Activated CD4-positive, alpha-beta T cell treated with anti-CD3 and anti-CD28 coated beads, Interleukin-2, Interleukin-4, amounts not matched to agents 100 ng/mL and 50 ng/mL, durations not matched to agents 16 hours and 8 hours (primary cell): ENCODE measurements around the gene LPP.
"Not testable (repeated sequence)": the region's sequence is repeated elsewhere in the genome, so short reads cannot be mapped to it uniquely, and the experiment has no call there.

Experiments used
- DNase-seq: peaks from one replicate; pipeline ENCODE4 v3.0.0-alpha.2; 2020; ENCODE audit warnings: low spot score

Gene LPP

GRCh38 chr3:188682316-188682715 is 528.4 kb downstream of the LPP start:
- no peak for DNase-seq

DNA sequence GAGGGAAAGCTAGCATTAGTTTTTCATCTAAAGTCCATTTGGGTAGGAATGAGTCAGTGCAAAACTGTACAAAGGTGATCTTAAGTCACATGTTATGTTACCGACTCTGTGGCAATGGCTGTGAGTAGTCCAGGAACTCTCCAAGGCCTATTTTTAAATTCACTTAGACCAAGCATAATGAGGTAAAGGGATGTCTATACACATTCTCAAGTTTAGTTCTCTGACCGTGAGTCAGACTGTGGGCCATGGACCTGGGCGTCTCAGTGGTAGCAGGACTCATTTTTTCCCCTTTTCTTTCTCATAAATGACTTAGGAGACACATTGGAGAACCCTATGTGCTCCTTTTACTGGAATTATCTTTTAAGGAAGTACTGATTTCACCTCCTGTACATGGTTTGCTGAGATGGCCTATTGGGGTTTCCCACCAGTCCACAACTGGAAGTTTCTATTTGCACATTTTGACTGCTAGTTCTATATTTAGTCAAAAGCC is 529.1 kb downstream of the LPP start:
- peak; percentile 42 for DNase-seq

DNA sequence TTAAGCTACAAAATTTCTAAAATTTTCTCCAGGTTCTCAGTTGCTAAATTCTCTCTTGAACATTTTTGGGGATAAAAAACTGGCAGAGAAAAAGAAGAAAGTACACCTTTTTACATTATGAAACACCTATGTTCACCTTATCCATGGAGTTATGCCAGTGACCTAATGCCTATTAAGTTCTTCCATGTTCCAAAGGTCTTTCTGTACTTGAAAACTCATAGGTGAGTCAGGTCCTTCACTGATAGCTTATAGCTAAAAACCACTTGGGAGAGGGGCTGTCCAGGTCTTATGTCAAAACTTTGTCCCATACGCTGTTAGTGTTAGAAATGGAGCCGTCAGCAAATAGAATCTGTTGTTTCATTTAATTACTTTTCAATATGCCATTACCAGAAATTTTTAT is 530.3 kb downstream of the LPP start:
- DNase-seq, result no peak

- DNase-seq, result no peak
Observed at GRCh38 chr3:188685789-188686188, 531.8 kb downstream of the LPP start.

GRCh38 chr3:188686324-188686723 is 532.4 kb downstream of the LPP start:
- no peak for DNase-seq

DNA sequence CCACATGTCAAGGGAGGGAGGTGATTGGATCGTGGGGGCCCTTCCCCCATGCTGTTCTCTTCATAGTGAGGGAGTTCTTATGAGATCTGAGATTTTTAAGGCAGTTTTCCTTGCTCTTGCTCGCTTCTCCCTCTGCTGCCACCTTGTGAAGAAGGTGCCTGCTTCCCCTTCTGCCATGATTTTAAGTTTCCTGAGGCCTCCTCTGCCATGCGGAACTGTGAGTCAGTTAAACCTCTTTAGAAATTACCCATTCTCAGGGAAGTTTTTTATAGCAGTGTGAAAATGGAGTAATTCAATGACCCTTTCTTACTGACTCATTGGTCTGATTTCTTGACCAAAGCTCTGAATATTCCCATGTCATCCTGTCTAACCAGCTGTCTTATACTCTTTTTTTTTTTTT is 533.4 kb downstream of the LPP start:
- no peak for DNase-seq

- DNase-seq, result no peak
Observed at GRCh38 chr3:188689101-188689574, 535.2 kb downstream of the LPP start.

GRCh38 chr3:188690064-188690463 is 536.1 kb downstream of the LPP start:
- no peak for DNase-seq

- no peak for DNase-seq
Observed at GRCh38 chr3:188691004-188691403, 537.0 kb downstream of the LPP start.

GRCh38 chr3:188691665-188692064 is 537.7 kb downstream of the LPP start:
- DNase-seq, result no peak

- DNase-seq, result no peak
Observed at GRCh38 chr3:188692700-188693099, 538.7 kb downstream of the LPP start.

DNA sequence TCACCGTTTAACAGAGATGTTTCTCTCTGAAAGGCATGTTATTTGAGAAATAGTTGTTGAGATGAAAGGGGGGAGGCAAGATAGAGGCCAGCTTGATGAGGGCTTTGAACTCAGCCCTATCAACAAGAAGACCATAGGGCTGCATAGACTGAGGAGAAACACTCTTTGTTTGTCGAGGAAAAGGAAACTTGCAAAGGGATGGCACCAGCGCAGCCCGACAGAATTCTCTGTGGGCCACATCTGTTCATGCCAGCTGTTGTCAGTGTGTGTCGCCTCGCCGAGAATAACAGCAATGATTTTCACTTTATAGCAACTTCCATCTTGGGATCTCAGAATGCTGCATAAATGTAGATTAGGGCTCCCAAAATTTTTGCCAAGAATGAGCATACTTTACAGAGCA is 539.5 kb downstream of the LPP start:
- DNase-seq, result no peak

DNA sequence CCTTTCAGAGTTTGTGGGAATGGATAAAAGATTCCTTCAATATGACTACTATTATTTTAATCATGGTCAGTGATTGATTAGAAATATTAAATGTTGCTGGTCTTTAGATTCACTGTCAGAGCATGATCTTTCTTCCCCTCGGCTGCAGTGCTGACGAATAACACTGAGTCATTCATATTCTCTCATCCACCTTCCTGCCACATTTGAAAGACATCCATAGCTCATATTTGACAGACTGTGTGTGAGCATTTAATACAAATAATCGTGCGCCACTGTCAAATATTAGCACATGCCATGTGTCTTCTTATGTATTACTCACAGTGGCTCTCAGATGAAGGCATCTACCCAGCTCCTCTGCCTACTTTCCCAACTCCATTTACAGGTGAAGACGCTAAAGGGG is 541.3 kb downstream of the LPP start:
- DNase-seq, result no peak

DNA sequence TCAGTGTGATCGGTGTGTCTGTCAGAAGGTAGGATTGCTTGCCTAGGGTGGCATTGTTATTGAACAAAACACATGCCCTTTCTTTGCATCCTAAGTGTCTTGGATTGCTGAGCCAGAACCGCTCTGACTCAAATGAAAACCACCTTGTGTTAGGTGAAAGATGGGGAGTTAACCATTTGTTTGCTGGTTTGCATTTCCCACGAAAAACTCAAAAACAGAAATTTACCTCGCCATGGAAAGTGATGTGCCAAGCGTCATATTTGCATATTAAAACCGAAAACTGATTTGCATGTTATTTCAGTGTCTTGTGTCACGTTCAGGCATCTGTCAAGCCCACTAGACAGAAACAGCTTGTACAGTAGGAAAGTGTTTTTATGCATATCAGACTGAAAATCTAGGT is 543.2 kb downstream of the LPP start:
- peak; percentile 87 for DNase-seq

GRCh38 chr3:188698436-188698835 is 544.5 kb downstream of the LPP start:
- no peak for DNase-seq

GRCh38 chr3:188700501-188700900 is 546.5 kb downstream of the LPP start:
- DNase-seq, result peak; percentile 86

GRCh38 chr3:188700918-188701317 is 547.0 kb downstream of the LPP start:
- no peak for DNase-seq

DNA sequence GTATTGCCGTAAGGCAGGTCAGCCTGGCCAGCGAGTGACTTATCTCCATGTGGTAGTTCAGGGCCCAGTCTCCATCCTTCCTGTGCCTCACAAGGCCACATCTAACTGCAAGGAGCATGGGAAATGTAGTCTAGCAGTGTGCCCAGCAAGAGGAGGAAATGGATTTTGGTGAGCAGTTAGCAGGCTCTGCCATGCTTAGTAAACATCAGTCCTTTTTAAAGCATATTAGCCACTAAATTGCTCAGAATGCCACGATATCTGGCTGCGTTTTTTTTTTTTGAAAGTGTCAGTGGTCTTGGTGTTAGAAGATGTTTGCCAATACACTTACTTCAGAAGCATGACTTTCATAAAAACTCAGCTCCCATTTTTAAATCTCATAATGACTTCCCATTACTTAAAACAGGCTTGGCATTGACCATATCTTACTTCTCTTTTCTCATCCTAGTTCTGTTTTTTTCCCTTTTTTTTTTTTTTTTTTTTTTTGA is 547.6 kb downstream of the LPP start:
- DNase-seq, result no peak

DNA sequence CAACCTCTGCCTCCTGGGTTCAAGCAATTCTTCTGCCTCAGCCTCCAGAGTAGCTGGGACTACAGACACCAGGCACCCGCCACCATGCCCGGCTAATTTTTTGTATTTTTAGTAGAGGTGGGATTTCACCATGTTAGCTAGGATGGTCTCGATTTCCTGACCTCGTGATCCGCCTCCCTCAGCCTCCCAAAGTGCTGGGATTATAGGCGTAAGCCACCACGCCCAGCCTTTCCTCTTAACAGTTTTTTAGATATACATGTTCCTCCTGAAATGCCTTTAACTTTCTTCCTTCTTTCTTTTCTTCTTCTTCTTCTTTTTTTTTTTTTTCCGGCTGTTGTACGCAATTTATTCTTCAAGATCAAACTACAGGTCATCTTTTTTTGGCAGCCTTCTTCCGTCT is 548.1 kb downstream of the LPP start:
- not testable (repeated sequence) for DNase-seq

DNA sequence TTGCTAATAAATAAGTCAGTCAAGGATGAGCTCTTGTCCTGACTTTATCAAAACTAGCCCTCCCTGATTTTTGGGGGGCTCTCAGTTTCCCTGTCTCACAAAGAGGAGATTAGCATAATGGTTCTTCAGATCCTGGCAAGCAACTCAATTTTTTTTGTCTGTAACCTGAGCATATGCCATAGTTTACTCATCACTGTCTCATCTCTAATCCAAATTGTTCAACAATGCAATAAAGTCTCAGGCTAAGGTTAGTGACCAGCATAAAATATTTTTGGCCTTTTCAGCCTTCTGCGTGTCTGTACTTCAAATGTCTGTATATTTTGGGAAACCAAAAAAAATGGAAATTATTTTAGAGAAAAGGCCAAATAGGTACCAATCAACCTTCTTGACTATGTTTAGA is 552.2 kb downstream of the LPP start:
- DNase-seq, result no peak

DNA sequence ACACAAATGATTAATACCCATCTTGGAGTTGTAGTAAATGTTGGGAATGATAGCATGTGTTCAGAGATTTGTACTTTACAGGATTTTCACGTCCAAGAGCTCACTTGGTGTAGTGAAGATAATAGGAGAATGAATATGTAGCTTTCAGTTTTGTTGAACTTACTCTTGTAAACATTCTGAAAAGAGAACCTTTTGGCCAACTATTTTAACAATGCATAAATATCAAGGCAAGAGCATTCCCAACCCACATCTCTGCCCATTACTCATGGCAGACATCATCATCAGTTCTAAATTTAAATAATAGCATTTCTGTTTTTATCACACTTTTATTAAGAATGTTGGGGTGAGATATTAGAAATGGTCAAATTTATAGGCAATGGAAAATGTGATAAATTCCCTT is 552.6 kb downstream of the LPP start:
- no peak for DNase-seq

DNA sequence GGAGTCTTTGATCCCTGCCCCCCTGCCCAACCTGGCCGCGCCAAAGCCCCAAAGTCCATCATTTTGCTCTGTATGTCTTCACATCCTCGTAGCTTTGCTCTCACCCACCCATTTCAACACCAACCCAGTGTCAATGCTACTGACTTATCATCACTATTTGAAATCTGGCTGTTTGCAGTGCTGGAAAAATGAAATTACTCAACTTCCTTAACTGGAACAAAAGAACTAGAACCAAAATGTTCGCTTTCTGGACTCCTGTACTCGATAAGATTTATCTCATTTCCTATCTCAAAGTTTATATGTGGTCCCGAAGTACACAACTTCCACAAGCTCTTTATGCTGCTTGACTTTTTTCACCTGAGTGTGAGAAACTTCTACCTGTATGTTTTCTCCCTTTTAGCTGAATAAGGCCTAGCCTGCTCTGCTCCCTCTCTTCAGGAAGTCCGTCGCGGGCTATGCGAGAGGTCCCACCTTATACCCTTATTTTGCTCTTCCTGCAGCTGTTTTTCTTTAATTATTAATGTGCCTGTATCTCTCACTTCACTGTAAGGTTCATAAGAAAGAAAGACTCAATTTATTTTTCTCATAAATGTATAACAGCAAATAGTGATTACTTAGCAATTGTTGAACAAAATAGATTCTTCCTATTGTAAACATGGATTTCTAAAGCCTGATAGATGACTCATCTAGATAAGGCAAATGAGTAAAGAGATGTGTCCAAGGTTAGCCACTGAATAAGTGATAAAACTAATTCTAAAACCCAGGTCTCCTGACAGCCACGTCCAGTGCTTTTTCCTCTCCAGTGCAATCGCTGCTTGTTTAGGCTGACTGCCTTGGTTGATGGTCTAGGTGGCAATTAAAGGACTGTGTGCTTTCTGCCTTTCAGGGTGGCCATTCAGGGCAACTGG is 553.7 kb downstream of the LPP start:
- no peak for DNase-seq

DNA sequence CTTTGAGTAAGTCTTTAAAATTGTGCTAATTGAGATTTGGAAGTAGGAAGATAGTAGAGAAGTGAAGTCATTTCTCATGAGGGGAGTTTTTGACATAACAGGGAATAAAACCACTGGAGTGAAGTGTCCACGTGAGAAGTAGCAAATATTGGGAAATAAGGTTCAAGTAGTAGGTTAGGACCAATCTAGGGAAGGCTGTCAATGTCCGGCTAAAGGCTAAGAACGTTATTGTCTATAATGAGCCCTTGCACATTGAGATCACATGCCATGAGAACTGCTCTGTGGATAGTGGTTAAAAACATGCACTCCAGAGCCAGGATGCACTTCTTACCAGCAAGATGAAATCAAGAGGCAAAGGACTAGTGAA is 557.9 kb downstream of the LPP start:
- no peak for DNase-seq
